ENCODE results near the gene C3orf18. TPM values are rescaled to one million over a fixed set of nuclear protein-coding genes. Genes with fewer than 3 reads are reported as not detected.

C3orf18 gene
- total RNA-seq, 4 donors from 2014 or later, result 13.6 to 23.8 (median 18.9) TPM

GRCh38 chr3:50563867-50564266 lies 3.7 kb downstream of the C3orf18 start:
- 81% methylated on average over 2 of the region's 2 CpGs for WGBS
- Histone ChIP-seq H3K27ac (replicated peaks in 1 of 4) (no peak overlapping the region), H3K27me3 (no peaks in the 10 kb centered on the region), H3K9me3 (no peaks in the 10 kb centered on the region), H3K4me1 (peaks cover 13 to 31% (median 26%) of the 10 kb centered on the region in 4 donors), H3K4me3 (no peak overlapping the region), H3K36me3 (peaks cover 0 to 52% (median 8%) of the 10 kb centered on the region in 4 donors)
- no peak for DNase-seq (ENCODE audit: extremely low spot score)
- intact Hi-C loops (cut with DNase I), result no loop called here
- TF ChIP-seq EP300 (IDR thresholded peaks at IDR 0.05) (no peak), CTCF (IDR thresholded peaks at IDR 0.05) (no peak), POLR2A (IDR thresholded peaks at IDR 0.05; ENCODE audit: low read depth) (no peak), POLR2AphosphoS5 (IDR thresholded peaks at IDR 0.05) (no peak)

- Histone ChIP-seq H3K4me1 (peaks cover 10 to 21% (median 16%) of the 10 kb centered on the region in 4 donors), H3K27me3 (no peaks in the 10 kb centered on the region), H3K4me3 (no peak overlapping the region), H3K36me3 (peaks cover 0 to 55% (median 12%) of the 10 kb centered on the region in 4 donors), H3K9me3 (no peaks in the 10 kb centered on the region), H3K27ac (replicated peaks in 1 of 4) (no peak overlapping the region)
- TF ChIP-seq CTCF (IDR thresholded peaks at IDR 0.05), result no peak
- TF ChIP-seq EP300 (IDR thresholded peaks at IDR 0.05), result no peak
- no peak for TF ChIP-seq POLR2AphosphoS5 (IDR thresholded peaks at IDR 0.05)
- TF ChIP-seq POLR2A (IDR thresholded peaks at IDR 0.05; ENCODE audit: low read depth), result no peak
- intact Hi-C loops (cut with DNase I), result no loop called here
- 75% methylated on average over 2 of the region's 2 CpGs for WGBS
- no peak for DNase-seq (ENCODE audit: extremely low spot score)
These were observed 4.7 kb downstream of the C3orf18 start for GRCh38 chr3:50562861-50563260.

GRCh38 chr3:50559702-50560101 lies 7.8 kb downstream of the C3orf18 start:
- H3K27ac ChIP-seq (replicated peaks in 1 of 4), result no peak overlapping the region
- no peaks in the 10 kb centered on the region for H3K9me3 ChIP-seq
- H3K27me3 ChIP-seq, result peaks cover 0 to 7% (median 0%) of the 10 kb centered on the region in 4 donors
- no peak for DNase-seq (ENCODE audit: extremely low spot score)
- TF ChIP-seq CTCF (IDR thresholded peaks at IDR 0.05) (no peak), EP300 (IDR thresholded peaks at IDR 0.05) (no peak), POLR2AphosphoS5 (IDR thresholded peaks at IDR 0.05) (no peak), POLR2A (IDR thresholded peaks at IDR 0.05; ENCODE audit: low read depth) (no peak)
- no peak overlapping the region for H3K4me3 ChIP-seq
- intact Hi-C loops (cut with DNase I), result no loop called here
- peaks cover 0 to 49% (median 12%) of the 10 kb centered on the region in 4 donors for H3K36me3 ChIP-seq
- H3K4me1 ChIP-seq, result peaks cover 0 to 3% (median 0%) of the 10 kb centered on the region in 4 donors

- intact Hi-C loops (cut with DNase I), result no loop called here
- H3K36me3 ChIP-seq, result peaks cover 0 to 35% (median 12%) of the 10 kb centered on the region in 4 donors
- TF ChIP-seq POLR2AphosphoS5 (IDR thresholded peaks at IDR 0.05) (no peak), CTCF (IDR thresholded peaks at IDR 0.05) (no peak), EP300 (IDR thresholded peaks at IDR 0.05) (no peak), POLR2A (IDR thresholded peaks at IDR 0.05; ENCODE audit: low read depth) (no peak)
- no peaks in the 10 kb centered on the region for H3K9me3 ChIP-seq
- no peak overlapping the region for H3K27ac ChIP-seq (replicated peaks in 1 of 4)
- WGBS, result 57% methylated on average over 7 of the region's 7 CpGs
- peaks cover 0 to 3% (median 0%) of the 10 kb centered on the region in 4 donors for H3K4me1 ChIP-seq
- no peak for DNase-seq (ENCODE audit: extremely low spot score)
- H3K4me3 ChIP-seq, result no peak overlapping the region
- peaks cover 0 to 11% (median 0%) of the 10 kb centered on the region in 4 donors for H3K27me3 ChIP-seq
These were observed 9.6 kb downstream of the C3orf18 start for GRCh38 chr3:50557915-50558314.

GRCh38 chr3:50557106-50557505 lies 10.4 kb downstream of the C3orf18 start:
- WGBS, result 68% methylated on average over 8 of the region's 8 CpGs
- no peak overlapping the region for H3K4me3 ChIP-seq
- no peak for DNase-seq (ENCODE audit: extremely low spot score)
- no peaks in the 10 kb centered on the region for H3K9me3 ChIP-seq
- no peak for TF ChIP-seq POLR2AphosphoS5 (IDR thresholded peaks at IDR 0.05)
- peaks cover 0 to 27% (median 9%) of the 10 kb centered on the region in 4 donors for H3K36me3 ChIP-seq
- peaks cover 0 to 11% (median 0%) of the 10 kb centered on the region in 4 donors for H3K27me3 ChIP-seq
- H3K4me1 ChIP-seq, result peaks cover 0 to 3% (median 0%) of the 10 kb centered on the region in 4 donors
- no peak overlapping the region for H3K27ac ChIP-seq (replicated peaks in 1 of 4)
- intact Hi-C loops (cut with DNase I), result no loop called here

Data from esophagus muscularis mucosa (tissue), 4 donors.